Brain microvascular endothelial cell (primary cell): Measurements from ENCODE around the gene MYL4.

Source experiments
- DNase-seq: peaks from one replicate; pipeline ENCODE4 v3.0.0-alpha.2; 2020
- H3K27ac ChIP-seq: fragments of 250-450 bp; sonication (Bioruptor Pico); 2 replicates; pipeline ENCODE4 v1.5.1; 2020; ENCODE audit warnings: mild to moderate bottlenecking, moderate library complexity
- H3K27me3 ChIP-seq: fragments of 250-450 bp; sonication (Bioruptor Pico); replicated peaks from 2 replicates; pipeline ENCODE4 v1.5.1; 2020; ENCODE audit warnings: mild to moderate bottlenecking
- H3K36me3 ChIP-seq: fragments of 250-450 bp; sonication (Bioruptor Pico); replicated peaks from 2 replicates; pipeline ENCODE4 v1.5.1; 2020; ENCODE audit warnings: mild to moderate bottlenecking
- H3K4me3 ChIP-seq: 2 replicates; pipeline ENCODE4 v1.5.1; 2011; ENCODE audit warnings: low read depth, mild to moderate bottlenecking, control low read depth, low read length, moderate library complexity
- in situ Hi-C: cut with HindIII; loops from 2 replicates; pipeline ENCODE4 v1.10.0; 2017; ENCODE audit warnings: low sequenced_read_pairs, low pct_ligation_motif_present
- TF ChIP-seq, protein P1 (sequence below): IDR thresholded peaks from 2 replicates; pipeline ENCODE4 v1.5.1; 2011; ENCODE audit warnings: low read depth, mild to moderate bottlenecking, moderate library complexity, low read length, control low read depth, inconsistent platforms; ENCODE audit errors: missing control alignments

Gene MYL4

DNA sequence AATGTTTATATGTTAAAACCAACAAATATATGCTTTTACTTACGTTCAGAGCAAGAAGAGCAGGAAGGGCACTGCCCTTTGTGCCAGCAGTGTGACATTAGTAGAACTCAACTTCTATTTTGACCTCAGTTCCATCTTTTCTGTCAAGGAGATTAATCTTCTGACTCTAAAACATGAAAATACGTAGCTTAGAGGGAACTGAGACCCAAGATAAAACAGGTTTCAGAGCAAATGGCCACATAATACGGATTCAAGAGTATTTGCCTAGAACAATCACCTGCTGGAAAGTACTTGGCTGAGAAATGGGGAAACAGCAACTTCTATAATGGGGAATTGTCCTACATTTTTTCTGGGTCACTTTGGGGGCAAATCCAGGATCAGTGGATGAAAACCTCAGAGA, 22.2 kb downstream of the MYL4 start:
- no peaks in the 10 kb centered on the region for H3K36me3 ChIP-seq
- in situ Hi-C loops, result no loop called here
- H3K4me3 ChIP-seq, result no peak overlapping the region
- TF ChIP-seq, protein P1, sequence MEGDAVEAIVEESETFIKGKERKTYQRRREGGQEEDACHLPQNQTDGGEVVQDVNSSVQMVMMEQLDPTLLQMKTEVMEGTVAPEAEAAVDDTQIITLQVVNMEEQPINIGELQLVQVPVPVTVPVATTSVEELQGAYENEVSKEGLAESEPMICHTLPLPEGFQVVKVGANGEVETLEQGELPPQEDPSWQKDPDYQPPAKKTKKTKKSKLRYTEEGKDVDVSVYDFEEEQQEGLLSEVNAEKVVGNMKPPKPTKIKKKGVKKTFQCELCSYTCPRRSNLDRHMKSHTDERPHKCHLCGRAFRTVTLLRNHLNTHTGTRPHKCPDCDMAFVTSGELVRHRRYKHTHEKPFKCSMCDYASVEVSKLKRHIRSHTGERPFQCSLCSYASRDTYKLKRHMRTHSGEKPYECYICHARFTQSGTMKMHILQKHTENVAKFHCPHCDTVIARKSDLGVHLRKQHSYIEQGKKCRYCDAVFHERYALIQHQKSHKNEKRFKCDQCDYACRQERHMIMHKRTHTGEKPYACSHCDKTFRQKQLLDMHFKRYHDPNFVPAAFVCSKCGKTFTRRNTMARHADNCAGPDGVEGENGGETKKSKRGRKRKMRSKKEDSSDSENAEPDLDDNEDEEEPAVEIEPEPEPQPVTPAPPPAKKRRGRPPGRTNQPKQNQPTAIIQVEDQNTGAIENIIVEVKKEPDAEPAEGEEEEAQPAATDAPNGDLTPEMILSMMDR, result no peak
- H3K27ac ChIP-seq, result no peak overlapping the region
- no peak for DNase-seq
- no peaks in the 10 kb centered on the region for H3K27me3 ChIP-seq

DNA sequence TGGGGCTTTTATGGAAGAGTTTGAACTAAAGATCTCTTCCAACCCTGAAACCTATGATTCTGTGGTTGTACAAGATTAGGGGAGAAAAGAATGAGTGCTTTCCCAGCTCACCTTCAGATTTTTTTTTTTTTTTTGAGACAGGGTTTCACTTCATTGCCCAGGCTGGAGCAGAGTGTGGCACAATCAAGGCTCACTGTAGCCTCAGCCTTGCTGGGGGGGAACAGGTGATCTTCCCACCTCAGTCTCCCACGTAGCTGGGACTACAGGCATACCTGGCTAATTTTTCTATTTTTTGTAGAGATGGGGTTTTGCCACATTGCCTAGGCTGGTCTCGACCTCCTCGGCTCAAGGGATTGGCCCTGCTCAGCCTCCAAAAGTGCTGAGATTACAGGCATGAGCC, 22.7 kb downstream of the MYL4 start:
- in situ Hi-C loops, result no loop called here
- TF ChIP-seq, protein P1, result no peak

DNA sequence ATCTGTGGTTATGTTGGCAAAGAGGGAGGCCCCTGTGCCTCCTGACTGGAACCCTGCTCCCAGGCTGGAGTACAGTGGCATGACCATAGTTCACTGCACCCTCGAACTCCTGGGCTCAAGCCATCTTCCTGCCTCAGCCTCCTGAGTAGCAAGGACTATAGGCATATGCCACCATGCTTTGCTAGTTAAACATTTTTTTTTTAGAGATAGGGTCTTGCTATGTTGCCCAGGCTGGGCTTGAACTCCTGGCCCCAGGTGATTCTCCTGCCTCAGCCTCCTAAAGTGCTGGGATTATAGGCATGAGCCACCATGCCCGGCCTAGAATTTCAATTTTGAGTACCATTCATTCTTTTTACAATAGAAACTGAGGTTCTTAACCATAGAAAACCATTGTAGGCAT, 23.3 kb downstream of the MYL4 start:
- TF ChIP-seq, protein P1, result no peak
- no peaks in the 10 kb centered on the region for H3K36me3 ChIP-seq
- no peak overlapping the region for H3K27ac ChIP-seq
- no peaks in the 10 kb centered on the region for H3K27me3 ChIP-seq
- no peak overlapping the region for H3K4me3 ChIP-seq
- no peak for DNase-seq
- in situ Hi-C loops, result no loop called here

More for the DNA sequence above, 22.7 kb downstream of the MYL4 start:
- DNase-seq, result no peak
- Histone ChIP-seq H3K4me3 (no peak overlapping the region), H3K27ac (no peak overlapping the region), H3K36me3 (no peaks in the 10 kb centered on the region), H3K27me3 (no peaks in the 10 kb centered on the region)

GRCh38 chr17:47235506-47235905, 26.4 kb downstream of the MYL4 start:
- H3K27ac ChIP-seq, result no peak overlapping the region
- DNase-seq, result no peak

DNA sequence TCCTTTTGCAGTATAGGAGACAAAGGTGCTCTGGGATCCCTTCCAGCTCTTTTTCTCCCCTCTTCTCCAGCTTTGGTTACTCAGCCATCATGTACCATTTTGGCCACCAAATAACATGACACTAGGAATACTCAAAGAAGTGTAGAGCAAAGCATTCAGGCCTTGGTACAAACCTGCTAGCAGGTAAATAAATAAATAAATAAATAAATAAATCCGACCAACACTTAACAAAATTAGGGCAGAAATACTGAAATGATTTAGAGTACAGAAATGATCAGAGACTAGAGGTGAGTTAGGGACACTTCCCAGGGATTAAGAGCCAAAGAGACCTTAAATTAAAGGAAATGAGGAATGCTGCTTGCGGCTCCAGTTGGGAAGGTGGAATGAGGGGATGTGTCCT, 26.8 kb downstream of the MYL4 start:
- H3K36me3 ChIP-seq, result no peaks in the 10 kb centered on the region
- no peaks in the 10 kb centered on the region for H3K27me3 ChIP-seq
- H3K27ac ChIP-seq, result no peak overlapping the region
- no peak overlapping the region for H3K4me3 ChIP-seq
- TF ChIP-seq, protein P1, result no peak
- DNase-seq, result no peak
- in situ Hi-C loops, result no loop called here

More at GRCh38 chr17:47235506-47235905, 26.4 kb downstream of the MYL4 start:
- no peaks in the 10 kb centered on the region for H3K27me3 ChIP-seq
- in situ Hi-C loops, result no loop called here
- H3K4me3 ChIP-seq, result no peak overlapping the region
- TF ChIP-seq, protein P1, result no peak
- no peaks in the 10 kb centered on the region for H3K36me3 ChIP-seq

DNA sequence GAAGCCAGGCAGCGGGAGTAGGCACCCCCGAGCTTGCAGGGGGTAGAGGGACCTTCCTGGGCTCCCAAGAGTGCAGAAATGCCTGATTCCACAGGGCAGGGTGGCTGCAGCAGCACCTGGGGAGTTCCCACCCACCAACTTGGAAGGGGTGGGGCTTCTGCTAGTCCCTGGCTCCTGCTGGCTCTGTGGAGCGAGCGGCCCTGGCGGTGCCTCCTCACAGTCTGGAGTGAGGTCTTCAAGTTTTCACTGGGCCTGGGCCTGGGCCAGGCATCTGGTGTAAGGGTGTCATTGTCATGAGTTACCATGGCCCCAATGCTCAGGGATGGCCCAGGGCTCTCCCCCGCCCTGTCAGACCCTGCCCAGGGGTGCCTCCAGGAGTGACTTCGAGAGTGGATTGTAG, 28.7 kb downstream of the MYL4 start:
- TF ChIP-seq, protein P1, result no peak
- no peak for DNase-seq
- Histone ChIP-seq H3K27ac (no peak overlapping the region), H3K27me3 (no peaks in the 10 kb centered on the region), H3K4me3 (no peak overlapping the region), H3K36me3 (no peaks in the 10 kb centered on the region)
- in situ Hi-C loops, result no loop called here
